Liver (tissue), 9 donors: ENCODE data around the gene XDH. TPM values are rescaled to one million over a fixed set of nuclear protein-coding genes. Genes with fewer than 3 reads are reported as not detected.
A peak's percentile ranks its signal among the peaks of the same experiment; 100 is the strongest.

Source experiments
- DNase-seq: peaks from one replicate; pipeline ENCODE4 v3.0.0-alpha.2; 2017; ENCODE audit warnings: low spot score
- H3K27ac ChIP-seq, 2 donors: one replicate each; pipeline ENCODE4 v1.7.0; 2013; ENCODE audit warnings: inconsistent platforms in 2 of 2, low read length in 2 of 2, control low read depth in 1 of 2, low read depth in 1 of 2, mild to moderate bottlenecking in 1 of 2
- H3K27me3 ChIP-seq, 4 donors: one replicate each; pipeline versions ENCODE4 v1.6.1 to v1.7.0; 2013; ENCODE audit warnings: low read length in 3 of 4, inconsistent platforms in 1 of 4, mild to moderate bottlenecking in 1 of 4, moderate library complexity in 1 of 4; ENCODE audit not compliant: control insufficient read depth in 4 of 4, insufficient read depth in 4 of 4
- H3K36me3 ChIP-seq, 4 donors: one replicate each; pipeline versions ENCODE4 v1.6.1 to v1.7.0; 2013; ENCODE audit warnings: low read length in 3 of 4, mild to moderate bottlenecking in 3 of 4, low read depth in 1 of 4, moderate library complexity in 1 of 4; ENCODE audit not compliant: control insufficient read depth in 4 of 4, insufficient read depth in 3 of 4
- H3K4me1 ChIP-seq, 4 donors: one replicate each; pipeline versions ENCODE4 v1.6.1 to v1.7.0; 2013; ENCODE audit warnings: low read length in 3 of 4, mild to moderate bottlenecking in 3 of 4, moderate library complexity in 1 of 4; ENCODE audit not compliant: control insufficient read depth in 4 of 4, insufficient read depth in 4 of 4
- H3K4me3 ChIP-seq, 3 donors: one replicate each; pipeline versions ENCODE4 v1.6.1 to v1.7.0; 2013; ENCODE audit warnings: low read length in 3 of 3, control low read depth in 1 of 3, low read depth in 1 of 3, mild to moderate bottlenecking in 1 of 3
- H3K9ac ChIP-seq, 2 donors: one replicate each; pipeline ENCODE4 v1.7.0; 2013; ENCODE audit warnings: low read length in 2 of 2, mild to moderate bottlenecking in 2 of 2, moderate library complexity in 2 of 2, control low read depth in 1 of 2, low read depth in 1 of 2
- H3K9me3 ChIP-seq, 4 donors: one replicate each; pipeline versions ENCODE4 v1.6.1 to v1.7.0; 2013; ENCODE audit warnings: low read length in 3 of 4; ENCODE audit not compliant: control insufficient read depth in 4 of 4
- ATF3 ChIP-seq: IDR thresholded peaks from 2 replicates; pipeline ENCODE4 v1.6.1; 2016; ENCODE audit warnings: antibody characterized with exemption
- CTCF ChIP-seq: fragments of 150-350 bp; IDR thresholded peaks from 2 replicates; pipeline ENCODE4 v1.5.1; 2017; ENCODE audit warnings: improper control_type of control experiment, low read depth, low read length; ENCODE audit not compliant: missing input control
- EGR1 ChIP-seq, 2 donors: IDR thresholded peaks; 2 replicates each; pipeline ENCODE4 v1.6.1; 2016 to 2018; ENCODE audit warnings: antibody characterized with exemption in 2 of 2, low read depth in 2 of 2
- FOXA1 ChIP-seq: IDR thresholded peaks from 2 replicates; pipeline ENCODE4 v1.6.1; 2016; ENCODE audit warnings: antibody characterized with exemption
- FOXA2 ChIP-seq: IDR thresholded peaks from 2 replicates; pipeline ENCODE4 v1.6.1; 2016; ENCODE audit warnings: antibody characterized with exemption
- GABPA ChIP-seq, 2 donors: IDR thresholded peaks in 1 of 2; conservative IDR thresholded peaks in 1 of 2; 2 replicates each; pipeline ENCODE4 v1.6.1; 2016; ENCODE audit warnings: antibody characterized with exemption in 2 of 2, mild to moderate bottlenecking in 1 of 2, moderate library complexity in 1 of 2
- HNF4A ChIP-seq, 2 donors: conservative IDR thresholded peaks; 2 replicates each; pipeline ENCODE4 v1.6.1; 2016; ENCODE audit warnings: antibody characterized with exemption in 2 of 2, mild to moderate bottlenecking in 2 of 2
- HNF4G ChIP-seq: IDR thresholded peaks from 2 replicates; pipeline ENCODE4 v1.6.1; 2016; ENCODE audit warnings: antibody characterized with exemption
- JUND ChIP-seq, 2 donors: IDR thresholded peaks; 2 replicates each; pipeline ENCODE4 v1.6.1; 2016; ENCODE audit warnings: antibody characterized with exemption in 2 of 2
- MAX ChIP-seq: IDR thresholded peaks from 2 replicates; pipeline ENCODE4 v1.6.1; 2016; ENCODE audit warnings: antibody characterized with exemption
- NR2F2 ChIP-seq: IDR thresholded peaks from 2 replicates; pipeline ENCODE4 v1.6.1; 2016; ENCODE audit warnings: antibody characterized with exemption
- RAD21 ChIP-seq, 2 donors: IDR thresholded peaks; 2 replicates each; pipeline ENCODE4 v1.6.1; 2016; ENCODE audit warnings: antibody characterized with exemption in 2 of 2, mild to moderate bottlenecking in 2 of 2
- REST ChIP-seq: IDR thresholded peaks from 2 replicates; pipeline ENCODE4 v1.6.1; 2016; ENCODE audit warnings: antibody characterized with exemption, mild to moderate bottlenecking
- RXRA ChIP-seq, 2 donors: IDR thresholded peaks; 2 replicates each; pipeline ENCODE4 v1.6.1; 2017 to 2018; ENCODE audit warnings: antibody characterized with exemption in 2 of 2, mild to moderate bottlenecking in 1 of 2
- SP1 ChIP-seq: IDR thresholded peaks from 2 replicates; pipeline ENCODE4 v1.6.1; 2018; ENCODE audit warnings: antibody characterized with exemption, mild to moderate bottlenecking
- TAF1 ChIP-seq: conservative IDR thresholded peaks from 2 replicates; pipeline ENCODE4 v1.6.1; 2016; ENCODE audit warnings: antibody characterized with exemption, mild to moderate bottlenecking
- YY1 ChIP-seq: IDR thresholded peaks from 2 replicates; pipeline ENCODE4 v1.6.1; 2016; ENCODE audit warnings: antibody characterized with exemption, mild to moderate bottlenecking
- ZBTB33 ChIP-seq: IDR thresholded peaks from 2 replicates; pipeline ENCODE4 v1.6.1; 2016; ENCODE audit warnings: antibody characterized with exemption
- WGBS: extraction: QIAGEN DNeasy Blood & Tissue Kit; methylation state at CpG from one replicate; pipeline ENCODE4 v1.1.7; 2013; 5-methylcytosine and 5-hydroxymethylcytosine counted together
- polyA plus RNA-seq, 2 donors: library from polyadenylated mRNA; stranded (reverse) in 1 of 2; unstranded in 1 of 2; fragments of 200-250 nt in 1 of 2; fragments of >200 nt in 1 of 2; fragmentation: Nextera tagmentation in 1 of 2; extraction: Ambion mirVana in 1 of 2; gene quantifications; one replicate each; pipeline versions ENCODE4 v1.2.1 to v1.2.3, GENCODE V29; 2013 to 2015
- total RNA-seq, 2 donors: library from RNA; depleted of rRNA; stranded (reverse); fragments of >200 nt; gene quantifications; one replicate each; pipeline ENCODE4 v1.2.3, GENCODE V29; 2014
- donor health status: healthy.
- donor health status: healthy.
- donor health status: healthy.
- donor health status: healthy.
- donor health status: healthy.

Gene XDH
- total and polyA plus RNA-seq, 4 donors = 6.8 to 76.6 (median 12.0) TPM

GRCh38 chr2:31411771-31412170 lies 2.8 kb downstream of the XDH start (continued):
- TF ChIP-seq ATF3 (no peak), EGR1 (IDR thresholded peaks at IDR 0.05; ENCODE audit: low read depth in 2 of 2) (no peak), MAX (no peak), FOXA2 (no peak), RAD21 (IDR thresholded peaks at IDR 0.05) (no peak), RXRA (IDR thresholded peaks at IDR 0.05) (no peak)

GRCh38 chr2:31406593-31407385 lies 7.8 kb downstream of the XDH start:
- no peak overlapping the region for H3K9ac ChIP-seq
- H3K36me3 ChIP-seq = peaks cover 0 to 10% (median 4%) of the 10 kb centered on the region in 4 donors
- peak overlapping the region; percentile 55 to 59 for H3K27ac ChIP-seq
- no peaks in the 10 kb centered on the region for H3K27me3 ChIP-seq
- WGBS = 63% methylated on average over 10 of the region's 10 CpGs
- H3K9me3 ChIP-seq = no peaks in the 10 kb centered on the region
- TF ChIP-seq TAF1 (no peak), RAD21 (IDR thresholded peaks at IDR 0.05) (peak; percentile 16 to 38), REST (peak; percentile 69), MAX (peak; percentile 99), ATF3 (no peak), YY1 (peak; percentile 86), CTCF (no peak), FOXA2 (peak; percentile 56), EGR1 (IDR thresholded peaks at IDR 0.05; ENCODE audit: low read depth in 2 of 2) (no peak), JUND (IDR thresholded peaks at IDR 0.05) (peak; percentile 53 to 71), FOXA1 (peak; percentile 50), GABPA (IDR thresholded peaks at IDR 0.05 in 1 of 2, conservative IDR thresholded peaks at IDR 0.05 in 1 of 2) (no peak), NR2F2 (no peak), RXRA (IDR thresholded peaks at IDR 0.05) (peak; percentile 91 to 93), HNF4G (peak; percentile 88), SP1 (peak; percentile 84), ZBTB33 (peak; percentile 75), HNF4A (conservative IDR thresholded peaks at IDR 0.05) (peak; percentile 96 to 98)
- DNase-seq = no peak
- peaks cover 5 to 33% (median 28%) of the 10 kb centered on the region in 4 donors for H3K4me1 ChIP-seq
- H3K4me3 ChIP-seq = peak overlapping the region in 1 of 3 donors; percentile 4
